ENCODE results near the gene RAX2. TPM values are rescaled to one million over a fixed set of nuclear protein-coding genes. Genes with fewer than 3 reads are reported as not detected.
A peak's percentile ranks its signal among the peaks of the same experiment; 100 is the strongest.

The RAX2 gene
- total and polyA plus RNA-seq, 2 of the 13 experiments (the other 11 are each of a cell fraction or from before 2014, with no cell fraction given): not detected

DNA sequence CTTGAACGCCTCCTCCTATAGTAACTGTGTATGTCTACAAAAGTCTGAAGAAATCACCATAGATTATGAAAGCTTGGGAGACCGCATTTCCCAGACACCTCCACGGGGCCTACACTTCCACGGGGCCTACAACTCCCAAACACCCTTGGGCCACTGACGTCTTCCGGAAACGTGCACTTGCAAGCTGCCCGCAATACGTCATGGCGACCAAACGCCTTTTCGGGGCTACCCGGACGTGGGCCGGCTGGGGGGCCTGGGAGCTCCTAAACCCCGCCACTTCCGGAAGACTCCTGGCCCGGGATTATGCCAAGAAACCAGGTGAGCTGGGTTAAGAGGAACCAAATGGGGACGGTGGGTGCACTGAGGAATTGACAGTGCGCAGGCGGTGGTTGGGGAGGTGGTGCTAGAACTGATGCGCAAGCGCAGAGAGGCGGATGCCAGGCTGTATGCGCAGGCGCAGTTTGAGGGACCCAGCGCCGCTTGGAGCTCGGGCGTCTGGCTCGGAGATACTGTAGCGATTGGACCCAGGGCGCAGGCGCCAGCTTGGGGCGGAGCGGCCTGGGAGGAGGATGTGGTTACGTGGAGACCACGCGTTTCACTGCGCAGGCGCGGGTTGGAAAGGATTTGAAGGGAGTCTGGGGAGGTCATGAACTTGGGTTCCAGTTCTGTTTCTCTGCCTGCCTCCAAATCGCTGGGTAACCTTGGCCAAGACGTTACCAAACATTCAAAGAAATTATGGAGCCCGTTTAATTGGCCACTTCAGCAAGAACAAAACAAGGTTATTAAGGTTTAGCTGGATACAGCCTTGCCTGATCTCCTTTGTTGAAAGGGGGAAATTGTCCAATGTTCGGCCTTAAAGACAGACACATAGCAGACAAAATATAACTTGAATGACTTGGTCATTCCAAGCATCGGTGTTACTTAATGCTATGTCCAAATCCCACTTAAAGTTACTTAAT is 9.2 kb downstream of the RAX2 start, which contains the start of gene MRPL54 (continued):
- TF ChIP-seq ZNF781 (CRISPR knock-in tag; IDR thresholded peaks at IDR 0.05; ENCODE audit: borderline replicate concordance, not compliant biosample characterization): no peak
- TF ChIP-seq ZNF552 (CRISPR knock-in tag; IDR thresholded peaks at IDR 0.05; ENCODE audit: borderline replicate concordance): no peak
- TF ChIP-seq NFE2L1 (CRISPR knock-in tag; IDR thresholded peaks at IDR 0.05; ENCODE audit: borderline replicate concordance): no peak
- peak; percentile 71; the same call in 1 of the 2 replicates for TF ChIP-seq RFX1 (IDR thresholded peaks at IDR 0.05)
- no peak for TF ChIP-seq SMAD9 (CRISPR knock-in tag; IDR thresholded peaks at IDR 0.05)
- peak; percentile 87 for TF ChIP-seq SAP130 (CRISPR knock-in tag; IDR thresholded peaks at IDR 0.05; ENCODE audit: low read depth)
- TF ChIP-seq, protein P1, sequence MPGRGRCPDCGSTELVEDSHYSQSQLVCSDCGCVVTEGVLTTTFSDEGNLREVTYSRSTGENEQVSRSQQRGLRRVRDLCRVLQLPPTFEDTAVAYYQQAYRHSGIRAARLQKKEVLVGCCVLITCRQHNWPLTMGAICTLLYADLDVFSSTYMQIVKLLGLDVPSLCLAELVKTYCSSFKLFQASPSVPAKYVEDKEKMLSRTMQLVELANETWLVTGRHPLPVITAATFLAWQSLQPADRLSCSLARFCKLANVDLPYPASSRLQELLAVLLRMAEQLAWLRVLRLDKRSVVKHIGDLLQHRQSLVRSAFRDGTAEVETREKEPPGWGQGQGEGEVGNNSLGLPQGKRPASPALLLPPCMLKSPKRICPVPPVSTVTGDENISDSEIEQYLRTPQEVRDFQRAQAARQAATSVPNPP (CRISPR knock-in tag; IDR thresholded peaks at IDR 0.05): no peak
- peak; percentile 100 for TF ChIP-seq ZNF329 (CRISPR knock-in tag; IDR thresholded peaks at IDR 0.05; ENCODE audit: low read depth)
- TF ChIP-seq, protein P2, sequence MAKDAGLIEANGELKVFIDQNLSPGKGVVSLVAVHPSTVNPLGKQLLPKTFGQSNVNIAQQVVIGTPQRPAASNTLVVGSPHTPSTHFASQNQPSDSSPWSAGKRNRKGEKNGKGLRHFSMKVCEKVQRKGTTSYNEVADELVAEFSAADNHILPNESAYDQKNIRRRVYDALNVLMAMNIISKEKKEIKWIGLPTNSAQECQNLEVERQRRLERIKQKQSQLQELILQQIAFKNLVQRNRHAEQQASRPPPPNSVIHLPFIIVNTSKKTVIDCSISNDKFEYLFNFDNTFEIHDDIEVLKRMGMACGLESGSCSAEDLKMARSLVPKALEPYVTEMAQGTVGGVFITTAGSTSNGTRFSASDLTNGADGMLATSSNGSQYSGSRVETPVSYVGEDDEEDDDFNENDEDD (CRISPR knock-in tag; IDR thresholded peaks at IDR 0.05; ENCODE audit: borderline replicate concordance): no peak
- TF ChIP-seq, protein P3, sequence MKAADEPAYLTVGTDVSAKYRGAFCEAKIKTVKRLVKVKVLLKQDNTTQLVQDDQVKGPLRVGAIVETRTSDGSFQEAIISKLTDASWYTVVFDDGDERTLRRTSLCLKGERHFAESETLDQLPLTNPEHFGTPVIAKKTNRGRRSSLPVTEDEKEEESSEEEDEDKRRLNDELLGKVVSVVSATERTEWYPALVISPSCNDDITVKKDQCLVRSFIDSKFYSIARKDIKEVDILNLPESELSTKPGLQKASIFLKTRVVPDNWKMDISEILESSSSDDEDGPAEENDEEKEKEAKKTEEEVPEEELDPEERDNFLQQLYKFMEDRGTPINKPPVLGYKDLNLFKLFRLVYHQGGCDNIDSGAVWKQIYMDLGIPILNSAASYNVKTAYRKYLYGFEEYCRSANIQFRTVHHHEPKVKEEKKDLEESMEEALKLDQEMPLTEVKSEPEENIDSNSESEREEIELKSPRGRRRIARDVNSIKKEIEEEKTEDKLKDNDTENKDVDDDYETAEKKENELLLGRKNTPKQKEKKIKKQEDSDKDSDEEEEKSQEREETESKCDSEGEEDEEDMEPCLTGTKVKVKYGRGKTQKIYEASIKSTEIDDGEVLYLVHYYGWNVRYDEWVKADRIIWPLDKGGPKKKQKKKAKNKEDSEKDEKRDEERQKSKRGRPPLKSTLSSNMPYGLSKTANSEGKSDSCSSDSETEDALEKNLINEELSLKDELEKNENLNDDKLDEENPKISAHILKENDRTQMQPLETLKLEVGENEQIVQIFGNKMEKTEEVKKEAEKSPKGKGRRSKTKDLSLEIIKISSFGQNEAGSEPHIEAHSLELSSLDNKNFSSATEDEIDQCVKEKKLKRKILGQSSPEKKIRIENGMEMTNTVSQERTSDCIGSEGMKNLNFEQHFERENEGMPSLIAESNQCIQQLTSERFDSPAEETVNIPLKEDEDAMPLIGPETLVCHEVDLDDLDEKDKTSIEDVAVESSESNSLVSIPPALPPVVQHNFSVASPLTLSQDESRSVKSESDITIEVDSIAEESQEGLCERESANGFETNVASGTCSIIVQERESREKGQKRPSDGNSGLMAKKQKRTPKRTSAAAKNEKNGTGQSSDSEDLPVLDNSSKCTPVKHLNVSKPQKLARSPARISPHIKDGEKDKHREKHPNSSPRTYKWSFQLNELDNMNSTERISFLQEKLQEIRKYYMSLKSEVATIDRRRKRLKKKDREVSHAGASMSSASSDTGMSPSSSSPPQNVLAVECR (CRISPR knock-in tag; IDR thresholded peaks at IDR 0.05; ENCODE audit: borderline replicate concordance): peak; percentile 78
- TF ChIP-seq TSC22D2 (CRISPR knock-in tag; IDR thresholded peaks at IDR 0.05; ENCODE audit: borderline replicate concordance): 0 out of 2 replicates have a peak, but pooled peaks have one; percentile 17
- TF ChIP-seq ZNF549 (CRISPR knock-in tag; IDR thresholded peaks at IDR 0.05): no peak
- TF ChIP-seq, protein P4, sequence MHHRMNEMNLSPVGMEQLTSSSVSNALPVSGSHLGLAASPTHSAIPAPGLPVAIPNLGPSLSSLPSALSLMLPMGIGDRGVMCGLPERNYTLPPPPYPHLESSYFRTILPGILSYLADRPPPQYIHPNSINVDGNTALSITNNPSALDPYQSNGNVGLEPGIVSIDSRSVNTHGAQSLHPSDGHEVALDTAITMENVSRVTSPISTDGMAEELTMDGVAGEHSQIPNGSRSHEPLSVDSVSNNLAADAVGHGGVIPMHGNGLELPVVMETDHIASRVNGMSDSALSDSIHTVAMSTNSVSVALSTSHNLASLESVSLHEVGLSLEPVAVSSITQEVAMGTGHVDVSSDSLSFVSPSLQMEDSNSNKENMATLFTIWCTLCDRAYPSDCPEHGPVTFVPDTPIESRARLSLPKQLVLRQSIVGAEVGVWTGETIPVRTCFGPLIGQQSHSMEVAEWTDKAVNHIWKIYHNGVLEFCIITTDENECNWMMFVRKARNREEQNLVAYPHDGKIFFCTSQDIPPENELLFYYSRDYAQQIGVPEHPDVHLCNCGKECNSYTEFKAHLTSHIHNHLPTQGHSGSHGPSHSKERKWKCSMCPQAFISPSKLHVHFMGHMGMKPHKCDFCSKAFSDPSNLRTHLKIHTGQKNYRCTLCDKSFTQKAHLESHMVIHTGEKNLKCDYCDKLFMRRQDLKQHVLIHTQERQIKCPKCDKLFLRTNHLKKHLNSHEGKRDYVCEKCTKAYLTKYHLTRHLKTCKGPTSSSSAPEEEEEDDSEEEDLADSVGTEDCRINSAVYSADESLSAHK (CRISPR knock-in tag; IDR thresholded peaks at IDR 0.05; ENCODE audit: borderline replicate concordance): 0 out of 2 replicates have a peak, but pooled peaks have one; percentile 45
- no peak for TF ChIP-seq HHEX (CRISPR knock-in tag; IDR thresholded peaks at IDR 0.05)
- TF ChIP-seq, protein P5, sequence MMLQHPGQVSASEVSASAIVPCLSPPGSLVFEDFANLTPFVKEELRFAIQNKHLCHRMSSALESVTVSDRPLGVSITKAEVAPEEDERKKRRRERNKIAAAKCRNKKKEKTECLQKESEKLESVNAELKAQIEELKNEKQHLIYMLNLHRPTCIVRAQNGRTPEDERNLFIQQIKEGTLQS (CRISPR knock-in tag; IDR thresholded peaks at IDR 0.05): no peak
- TF ChIP-seq RCOR2 (CRISPR knock-in tag; IDR thresholded peaks at IDR 0.05): peak; percentile 34; the same call in 1 of the 2 replicates
- TF ChIP-seq ZNF331 (CRISPR knock-in tag; IDR thresholded peaks at IDR 0.05): 0 out of 2 replicates have a peak, but pooled peaks have one; percentile 8
